Heart right ventricle (tissue), 16 donors: ENCODE results near the gene PNMA6E. TPM values are rescaled to one million over a fixed set of nuclear protein-coding genes. Genes with fewer than 3 reads are reported as not detected.

ENCODE experiments used
- ATAC-seq, 8 donors: fragments of 200-7000 bp; cut with Tn5 transposase; one replicate each; pipeline ENCODE4 v1.9.1; 2020; ENCODE audit warnings: mild to moderate bottlenecking in 8 of 8, moderate library complexity in 8 of 8, moderate number of reproducible peaks in 1 of 8
- DNase-seq, 2 donors: peaks; one replicate each; pipeline ENCODE4 v3.0.0-alpha.2; 2020
- H3K27ac ChIP-seq, 10 donors: fragments of 200-600 bp; sonication (generic) in 2 of 10; one replicate each; pipeline versions ENCODE4 v1.5.0 to v1.8.0; 2020 to 2022; ENCODE audit warnings: mild to moderate bottlenecking in 3 of 10
- H3K27me3 ChIP-seq, 7 donors: fragments of 200-600 bp; one replicate each; pipeline ENCODE4 v1.8.0; 2021 to 2022; ENCODE audit warnings: mild to moderate bottlenecking in 2 of 7
- H3K36me3 ChIP-seq, 9 donors: fragments of 200-600 bp; sonication (generic) in 1 of 9; one replicate each; pipeline versions ENCODE4 v1.5.0 to v1.8.0; 2020 to 2022; ENCODE audit warnings: mild to moderate bottlenecking in 2 of 9
- H3K4me1 ChIP-seq, 9 donors: fragments of 200-600 bp; sonication (generic) in 1 of 9; one replicate each; pipeline versions ENCODE4 v1.5.0 to v1.8.0; 2020 to 2022; ENCODE audit warnings: mild to moderate bottlenecking in 4 of 9
- H3K4me3 ChIP-seq, 10 donors: fragments of 200-600 bp; sonication (generic) in 2 of 10; one replicate each; pipeline versions ENCODE4 v1.5.0 to v1.8.0; 2020 to 2022; ENCODE audit warnings: mild to moderate bottlenecking in 7 of 10, moderate library complexity in 2 of 10
- H3K9me3 ChIP-seq, 11 donors: fragments of 200-600 bp in 10 of 11; sonication (generic) in 2 of 11; one replicate each; pipeline versions ENCODE4 v1.5.0 to v1.8.0; 2013 to 2022; ENCODE audit warnings: mild to moderate bottlenecking in 2 of 11, control low read depth in 1 of 11, moderate library complexity in 1 of 11
- WGBS, 2 donors: extraction: QIAGEN DNeasy Blood & Tissue Kit; methylation state at CpG; one replicate each; pipeline ENCODE4 v1.1.7; 2013; ENCODE audit warnings: inconsistent platforms in 1 of 2; 5-methylcytosine and 5-hydroxymethylcytosine counted together
- intact Hi-C, 10 donors: fragments of 100-400 bp; cut with DNase I; formaldehyde crosslinking; loops; one replicate each; pipeline versions ENCODE4 v1.11.1 to v1.14.2; 2022
- polyA plus RNA-seq, 2 donors: library from polyadenylated mRNA; stranded (reverse); fragments of 200-250 nt; gene quantifications; one replicate each; pipeline ENCODE4 v1.2.3, GENCODE V29; 2013
- total RNA-seq, 10 donors: library from RNA; stranded (reverse); fragmentation: NEBNext Ultra II Directional in 3 of 10; extraction: Animal tissue kit (Norgen Biotek cat#: 25700) in 3 of 10; gene quantifications; one replicate each; pipeline versions ENCODE4 v1.2.1 to v1.2.4, GENCODE V29; 2021 to 2023
- TF ChIP-seq, protein P1 (sequence below), 9 donors: fragments of 200-600 bp; sonication (generic) in 2 of 9; IDR thresholded peaks; one replicate each; pipeline versions ENCODE4 v1.5.0 to v1.8.0; 2021 to 2022; ENCODE audit warnings: antibody characterized with exemption in 9 of 9, mild to moderate bottlenecking in 5 of 9, moderate library complexity in 1 of 9
- donor health status: Arrhythmogenic right ventricular cardiomyopathy.
- donor health status: ischemic (EF 13 %, LVEDD 7.1; RV severe dilation, severe dysfunction).
- donor health status: healthy with polysubstance abuse.
- donor health status: DM: no; HTN: yes; CAD: no.
- donor health status: DM: no; HTN: no; CAD: no.
- donor health status: ischemic (EF 25% LVEDD 6.9; RV normal size, moderate dysfunction).
- donor health status: ischemic (EF 25% LVEDD 5.7; RV mildly dilated, moderate dysfunction).
- donor health status: healthy.
- donor health status: DM: yes; HTN: yes; CAD: no.
- donor health status: Ischemic cardiomyopathy.
- donor health status: ischemic (EF 35%, LVEDD 5.7; RV mildly dilated, moderate dysfunction).
- donor health status: nonischemic (EF 11% LVEDD 7.7; RV severe dilation, severe dysfunction).
- donor health status: DM: yes; HTN: yes; CAD: no.
- donor health status: PGD.
- donor health status: ischemic (EF 29% LVEDD 5.4; RV normal size, mild dysfunction).
- donor health status: nonischemic (EF 23%, LVEDD 6.1; RV moderate dilation, normal function).

The PNMA6E gene
- total and polyA plus RNA-seq, 12 donors = not detected

DNA sequence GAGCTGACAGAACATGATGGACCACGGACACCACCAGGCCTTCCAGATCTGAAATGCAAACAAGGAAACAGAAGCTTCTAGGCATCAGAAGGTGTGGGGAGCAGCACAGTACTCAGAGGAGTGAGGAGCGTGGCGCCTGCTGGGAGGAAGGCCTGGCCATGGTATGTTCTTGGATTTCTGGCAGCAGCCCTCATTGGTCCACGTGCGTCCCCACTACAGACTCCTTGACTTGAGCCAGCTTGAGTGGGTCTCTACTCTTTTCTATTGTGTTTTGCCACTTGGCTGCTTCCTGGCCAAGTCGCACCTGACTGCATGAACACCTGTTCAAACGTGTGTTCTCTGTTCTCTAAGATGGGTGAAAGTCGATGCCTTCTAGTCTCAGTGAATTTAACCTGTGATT lies 49.2 kb downstream of the PNMA6E start:
- peaks cover 0 to 33% (median 0%) of the 10 kb centered on the region in 9 donors for H3K36me3 ChIP-seq
- H3K9me3 ChIP-seq = peaks cover 0 to 15% (median 0%) of the 10 kb centered on the region in 11 donors
- no peak overlapping the region for H3K4me3 ChIP-seq
- H3K27ac ChIP-seq = no peak overlapping the region
- WGBS, 2 donors = 95 to 99% methylated on average over 8 of the region's 8 CpGs
- ATAC-seq (no peak), DNase-seq (no peak)
- no peaks in the 10 kb centered on the region for H3K4me1 ChIP-seq
- no peaks in the 10 kb centered on the region for H3K27me3 ChIP-seq
- intact Hi-C loops = no loop called here
- TF ChIP-seq, protein P1, sequence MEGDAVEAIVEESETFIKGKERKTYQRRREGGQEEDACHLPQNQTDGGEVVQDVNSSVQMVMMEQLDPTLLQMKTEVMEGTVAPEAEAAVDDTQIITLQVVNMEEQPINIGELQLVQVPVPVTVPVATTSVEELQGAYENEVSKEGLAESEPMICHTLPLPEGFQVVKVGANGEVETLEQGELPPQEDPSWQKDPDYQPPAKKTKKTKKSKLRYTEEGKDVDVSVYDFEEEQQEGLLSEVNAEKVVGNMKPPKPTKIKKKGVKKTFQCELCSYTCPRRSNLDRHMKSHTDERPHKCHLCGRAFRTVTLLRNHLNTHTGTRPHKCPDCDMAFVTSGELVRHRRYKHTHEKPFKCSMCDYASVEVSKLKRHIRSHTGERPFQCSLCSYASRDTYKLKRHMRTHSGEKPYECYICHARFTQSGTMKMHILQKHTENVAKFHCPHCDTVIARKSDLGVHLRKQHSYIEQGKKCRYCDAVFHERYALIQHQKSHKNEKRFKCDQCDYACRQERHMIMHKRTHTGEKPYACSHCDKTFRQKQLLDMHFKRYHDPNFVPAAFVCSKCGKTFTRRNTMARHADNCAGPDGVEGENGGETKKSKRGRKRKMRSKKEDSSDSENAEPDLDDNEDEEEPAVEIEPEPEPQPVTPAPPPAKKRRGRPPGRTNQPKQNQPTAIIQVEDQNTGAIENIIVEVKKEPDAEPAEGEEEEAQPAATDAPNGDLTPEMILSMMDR (IDR thresholded peaks at IDR 0.05) = no peak

- intact Hi-C loops = no loop called here
- peaks cover 0 to 49% (median 0%) of the 10 kb centered on the region in 9 donors for H3K36me3 ChIP-seq
- TF ChIP-seq, protein P1 (IDR thresholded peaks at IDR 0.05) = no peak
- H3K27ac ChIP-seq = no peak overlapping the region
- WGBS, 2 donors = 89 to 95% methylated on average over 5 of the region's 5 CpGs
- H3K9me3 ChIP-seq = peaks cover 0 to 3% (median 0%) of the 10 kb centered on the region in 11 donors
- H3K4me3 ChIP-seq = no peak overlapping the region
- no peaks in the 10 kb centered on the region for H3K4me1 ChIP-seq
- no peak for DNase-seq
- no peak for ATAC-seq
- peaks cover 0 to 4% (median 0%) of the 10 kb centered on the region in 7 donors for H3K27me3 ChIP-seq
These were observed 51.2 kb downstream of the PNMA6E start for GRCh38 chrX:153349952-153350351.

DNA sequence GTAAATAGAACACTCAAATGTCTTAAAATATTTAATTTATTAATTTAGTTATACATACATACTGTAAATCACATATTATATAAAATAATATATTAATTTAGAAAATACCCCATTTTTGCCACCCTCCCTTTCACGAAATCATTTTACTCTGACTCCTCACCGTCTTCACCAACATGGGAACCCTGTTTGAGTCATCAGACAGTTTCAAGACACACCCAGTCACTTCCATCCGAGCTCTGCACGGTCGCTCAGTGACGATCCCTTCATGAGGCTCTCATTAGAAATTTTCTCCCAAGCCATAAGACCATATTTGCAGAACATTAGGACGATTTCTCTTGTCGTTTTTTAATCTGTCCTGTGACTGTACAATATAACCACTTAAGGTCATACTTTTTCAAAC lies 52.7 kb downstream of the PNMA6E start:
- no peak for DNase-seq
- Histone ChIP-seq H3K27me3 (peaks cover 0 to 4% (median 0%) of the 10 kb centered on the region in 7 donors), H3K4me1 (no peaks in the 10 kb centered on the region), H3K27ac (no peak overlapping the region), H3K9me3 (peaks cover 0 to 3% (median 0%) of the 10 kb centered on the region in 11 donors), H3K4me3 (no peak overlapping the region), H3K36me3 (peaks cover 0 to 60% (median 0%) of the 10 kb centered on the region in 9 donors)
- ATAC-seq = no peak
- TF ChIP-seq, protein P1 (IDR thresholded peaks at IDR 0.05) = no peak
- 94 to 95% methylated on average over 8 of the region's 8 CpGs for WGBS, 2 donors
- intact Hi-C loops = no loop called here

GRCh38 chrX:153347530-153347929 lies 53.6 kb downstream of the PNMA6E start:
- ATAC-seq (no peak), DNase-seq (no peak)
- WGBS, 2 donors = 97 to 99% methylated on average over 23 to 38 of the region's 38 CpGs
- H3K9me3 ChIP-seq = peaks cover 0 to 3% (median 0%) of the 10 kb centered on the region in 11 donors
- peaks cover 0 to 60% (median 0%) of the 10 kb centered on the region in 9 donors for H3K36me3 ChIP-seq
- H3K4me3 ChIP-seq = no peak overlapping the region
- intact Hi-C loops = no loop called here
- TF ChIP-seq, protein P1 (IDR thresholded peaks at IDR 0.05) = no peak
- H3K27me3 ChIP-seq = peaks cover 0 to 4% (median 0%) of the 10 kb centered on the region in 7 donors
- H3K4me1 ChIP-seq = peaks cover 0 to 2% (median 0%) of the 10 kb centered on the region in 9 donors
- no peak overlapping the region for H3K27ac ChIP-seq

Other genes starting within 250 kb of the PNMA6E start
- not detected for gene MAGEA1, start 222.1 kb downstream of the PNMA6E start, total RNA-seq
- not detected for gene MAGEA1, start 222.1 kb downstream of the PNMA6E start, polyA plus RNA-seq
- not detected for gene PNMA6F, start 79.6 kb downstream of the PNMA6E start, total RNA-seq
- gene PNMA6F, start 79.6 kb downstream of the PNMA6E start, polyA plus RNA-seq = not detected
- 10 to 100 TPM in 1 of 10 donors, 1 to 10 TPM in 9; 6.6 to 10.1 (median 7.6) TPM for gene ZNF275, start 67.2 kb downstream of the PNMA6E start, total RNA-seq
- 1 to 10 TPM; 2.3 to 3.5 TPM for gene ZNF275, start 67.2 kb downstream of the PNMA6E start, polyA plus RNA-seq
- 1 to 10 TPM in 3 of 10 donors, under 1 TPM in 7; 0.17 to 1.6 (median 0.44) TPM for gene ZFP92, start 10.1 kb upstream of the PNMA6E start, total RNA-seq
- under 1 TPM; 0.23 to 0.51 TPM for gene ZFP92, start 10.1 kb upstream of the PNMA6E start, polyA plus RNA-seq
- gene TREX2, start 44.7 kb upstream of the PNMA6E start, total RNA-seq = under 1 TPM in 6 of 10 donors, not detected in 4; 0.20 to 0.33 (median 0.26) TPM
- under 1 TPM; 0.36 to 0.44 TPM for gene TREX2, start 44.7 kb upstream of the PNMA6E start, polyA plus RNA-seq
- gene HAUS7, start 69.2 kb upstream of the PNMA6E start, total RNA-seq = 10 to 100 TPM; 12.7 to 25.7 (median 18.2) TPM
- 10 to 100 TPM; 24.3 to 45.3 TPM for gene HAUS7, start 69.2 kb upstream of the PNMA6E start, polyA plus RNA-seq
- gene BGN, start 93.6 kb upstream of the PNMA6E start, total RNA-seq = 100 to 1,000 TPM in 1 of 10 donors, 10 to 100 TPM in 9; 38.7 to 202 (median 62.4) TPM
- 100 to 1,000 TPM; 101 to 116 TPM for gene BGN, start 93.6 kb upstream of the PNMA6E start, polyA plus RNA-seq
- not detected for gene ATP2B3, start 116.3 kb upstream of the PNMA6E start, total RNA-seq
- gene ATP2B3, start 116.3 kb upstream of the PNMA6E start, polyA plus RNA-seq = not detected
- 10 to 100 TPM; 16.9 to 50.1 (median 21.7) TPM for gene CCNQ, start 197.8 kb upstream of the PNMA6E start, total RNA-seq
- gene CCNQ, start 197.8 kb upstream of the PNMA6E start, polyA plus RNA-seq = 100 to 1,000 TPM in 1 of 2 donors, 10 to 100 TPM in 1; 95.2 to 132 TPM
- under 1 TPM in 1 of 10 donors, not detected in 9; 0.09 TPM for gene DUSP9, start 245.9 kb upstream of the PNMA6E start, total RNA-seq
- under 1 TPM in 1 of 2 donors, not detected in 1; 0.03 TPM for gene DUSP9, start 245.9 kb upstream of the PNMA6E start, polyA plus RNA-seq